ENCODE measurements around the gene BANF2. TPM values are rescaled to one million over a fixed set of nuclear protein-coding genes. Genes with fewer than 3 reads are reported as not detected.

The BANF2 gene
- polyA plus RNA-seq, 1 of the 3 experiments (the other 2 are of a cell fraction) = not detected

DNA sequence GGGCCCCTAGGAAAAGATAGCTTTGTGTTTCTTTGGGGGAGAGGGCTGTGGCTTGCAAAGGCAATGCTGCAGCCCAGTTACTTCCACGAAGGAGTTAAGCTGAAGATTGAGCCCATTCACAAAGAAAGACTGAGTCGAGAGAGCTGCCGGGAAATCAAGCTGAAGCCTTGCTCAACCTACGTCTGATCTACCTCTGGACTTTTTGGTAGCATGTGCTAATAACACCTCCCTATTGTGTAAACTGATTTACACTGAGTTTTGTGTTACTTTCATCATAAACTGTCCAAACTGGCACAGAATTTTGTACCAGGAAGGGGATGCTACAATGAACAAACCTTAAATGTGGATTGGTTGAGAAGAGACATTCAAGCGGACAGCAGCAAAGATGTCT, 23.5 kb downstream of the BANF2 start:
- Histone ChIP-seq H3K9ac (no peak overlapping the region), H3K4me3 (ENCODE audit: low read depth in 2 of 2, low read length in 1 of 2) (no peak overlapping the region), H3K9me3 (no peaks in the 10 kb centered on the region), H3K79me2 (ENCODE audit: insufficient read depth) (no peaks in the 10 kb centered on the region), H3K36me3 (replicated peaks in 1 of 2; ENCODE audit: control insufficient read depth in 1 of 2, insufficient read depth in 2 of 2, low read length in 1 of 2) (no peaks in the 10 kb centered on the region), H2AFZ (ENCODE audit: low read depth) (no peak overlapping the region), H3K27me3 (ENCODE audit: insufficient read depth) (peaks cover 4% of the 10 kb centered on the region; the same call in 1 of the 2 replicates), H3F3A (replicated peaks; ENCODE audit: insufficient read depth) (no peaks in the 10 kb centered on the region), H3K27ac (ENCODE audit: low read depth in 2 of 2, low read length in 1 of 2) (no peak overlapping the region), H3K4me2 (no peak overlapping the region), H4K20me1 (ENCODE audit: insufficient read depth) (no peaks in the 10 kb centered on the region), H3K4me1 (ENCODE audit: control insufficient read depth in 1 of 2, insufficient read depth in 2 of 2, low read depth in 1 of 2, low read length in 1 of 2) (no peaks in the 10 kb centered on the region; a peak in 1 of 4 replicates), H3K9me2 (no peaks in the 10 kb centered on the region)
- DNase-seq = no peak
- WGBS (ENCODE audit: low lambda C conversion rate) = 62% methylated on average over 5 of the region's 5 CpGs
- ChIA-PET CTCF (interaction anchor here (1.9 kb wide), 1 partner anchor 41 kb away, joined by 6 read pairs; the partner anchor contains the start of gene RRBP1), POLR2A (no interaction called here)
- TF ChIP-seq MXI1 (IDR thresholded peaks at IDR 0.05; ENCODE audit: low read depth, low read length) (no peak), MEF2A (IDR thresholded peaks at IDR 0.05; ENCODE audit: borderline replicate concordance, low read depth) (no peak), RCOR1 (IDR thresholded peaks at IDR 0.05; ENCODE audit: low read length) (no peak), TEAD4 (IDR thresholded peaks at IDR 0.05; ENCODE audit: borderline replicate concordance, insufficient read depth) (no peak), NFIC (IDR thresholded peaks at IDR 0.05; ENCODE audit: borderline replicate concordance) (no peak)

DNA sequence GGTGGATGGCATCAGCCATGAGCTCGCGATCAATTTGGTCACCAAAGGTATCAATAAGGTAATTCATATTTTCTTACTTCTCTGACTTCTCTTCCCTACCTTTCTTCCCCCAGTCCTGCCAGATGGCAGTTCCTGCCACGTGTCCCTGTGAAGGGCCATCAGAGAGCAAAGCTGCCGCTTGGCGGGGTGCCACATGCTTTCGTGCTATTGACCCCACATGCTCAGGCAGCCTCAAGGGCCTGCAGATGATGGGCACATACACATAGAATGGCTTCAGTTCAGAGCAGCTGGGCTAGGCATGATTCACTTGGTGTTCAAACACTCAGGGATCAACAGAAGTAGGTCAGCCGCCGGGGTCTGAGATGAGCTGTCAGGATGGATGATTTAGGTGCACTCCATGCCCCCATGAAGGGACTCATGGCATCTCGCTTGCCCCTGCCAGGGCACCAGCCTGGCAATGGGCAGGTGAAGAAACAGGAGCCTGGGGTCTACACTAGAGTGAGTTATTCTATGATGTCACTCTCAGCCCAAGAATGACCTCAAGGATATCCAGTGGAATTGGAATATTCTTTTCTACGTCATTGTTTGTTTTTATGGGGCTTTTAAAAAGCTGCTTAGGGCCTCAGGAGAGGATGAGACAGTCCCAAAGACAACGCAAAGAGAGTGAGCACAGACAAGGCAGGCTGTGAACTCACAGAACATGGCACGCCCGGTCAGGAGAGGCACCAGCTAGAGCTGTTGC, 25.5 kb downstream of the BANF2 start:
- Histone ChIP-seq H3K9me2 (no peaks in the 10 kb centered on the region), H3K36me3 (replicated peaks in 1 of 2; ENCODE audit: control insufficient read depth in 1 of 2, insufficient read depth in 2 of 2, low read length in 1 of 2) (no peaks in the 10 kb centered on the region), H3K4me2 (no peak overlapping the region), H3K9me3 (no peaks in the 10 kb centered on the region), H4K20me1 (ENCODE audit: insufficient read depth) (no peaks in the 10 kb centered on the region), H3K27ac (ENCODE audit: low read depth in 2 of 2, low read length in 1 of 2) (no peak overlapping the region), H3K79me2 (ENCODE audit: insufficient read depth) (no peaks in the 10 kb centered on the region), H3F3A (replicated peaks; ENCODE audit: insufficient read depth) (no peaks in the 10 kb centered on the region), H3K9ac (no peak overlapping the region), H2AFZ (ENCODE audit: low read depth) (no peak overlapping the region), H3K27me3 (ENCODE audit: insufficient read depth) (peaks cover 4% of the 10 kb centered on the region; the same call in 1 of the 2 replicates), H3K4me1 (ENCODE audit: control insufficient read depth in 1 of 2, insufficient read depth in 2 of 2, low read depth in 1 of 2, low read length in 1 of 2) (no peaks in the 10 kb centered on the region; a peak in 1 of 4 replicates), H3K4me3 (ENCODE audit: low read depth in 2 of 2, low read length in 1 of 2) (no peak overlapping the region)
- ChIA-PET POLR2A (no interaction called here), CTCF (interaction anchor here (0.5 kb wide), 1 partner anchor 60 kb away, joined by 3 read pairs; no protein-coding TSS in a partner anchor)
- no peak for DNase-seq
- 57% methylated on average over 13 of the region's 13 CpGs for WGBS (ENCODE audit: low lambda C conversion rate)
- TF ChIP-seq POLR2AphosphoS5 (IDR thresholded peaks at IDR 0.05; ENCODE audit: low read depth, low read length) (no peak), RFX5 (IDR thresholded peaks at IDR 0.05; ENCODE audit: low read length) (no peak), RXRA (IDR thresholded peaks at IDR 0.05; ENCODE audit: borderline replicate concordance, low read depth) (no peak), SIN3A (IDR thresholded peaks at IDR 0.05; ENCODE audit: borderline replicate concordance, low read depth, low read length) (no peak), TEAD4 (IDR thresholded peaks at IDR 0.05; ENCODE audit: borderline replicate concordance, insufficient read depth) (no peak), MEF2A (IDR thresholded peaks at IDR 0.05; ENCODE audit: borderline replicate concordance, low read depth) (no peak), MXI1 (IDR thresholded peaks at IDR 0.05; ENCODE audit: low read depth, low read length) (no peak), GATA2 (CRISPR knock-in tag; IDR thresholded peaks at IDR 0.05) (no peak), JUND (IDR thresholded peaks at IDR 0.05) (no peak), RCOR1 (IDR thresholded peaks at IDR 0.05; ENCODE audit: low read length) (no peak), TAF1 (IDR thresholded peaks at IDR 0.05; ENCODE audit: borderline replicate concordance, low read depth, low read length) (no peak), RAD21 (IDR thresholded peaks at IDR 0.05; ENCODE audit: low read length) (no peak), FOXM1 (IDR thresholded peaks at IDR 0.05; ENCODE audit: low read depth) (no peak), NFIC (IDR thresholded peaks at IDR 0.05; ENCODE audit: borderline replicate concordance) (no peak), YY1 (IDR thresholded peaks at IDR 0.05; ENCODE audit: low read depth) (no peak)
- TF ChIP-seq, protein P1, sequence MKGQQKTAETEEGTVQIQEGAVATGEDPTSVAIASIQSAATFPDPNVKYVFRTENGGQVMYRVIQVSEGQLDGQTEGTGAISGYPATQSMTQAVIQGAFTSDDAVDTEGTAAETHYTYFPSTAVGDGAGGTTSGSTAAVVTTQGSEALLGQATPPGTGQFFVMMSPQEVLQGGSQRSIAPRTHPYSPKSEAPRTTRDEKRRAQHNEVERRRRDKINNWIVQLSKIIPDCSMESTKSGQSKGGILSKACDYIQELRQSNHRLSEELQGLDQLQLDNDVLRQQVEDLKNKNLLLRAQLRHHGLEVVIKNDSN (IDR thresholded peaks at IDR 0.05; ENCODE audit: borderline replicate concordance, low read depth) = no peak
- TF ChIP-seq, protein P2, sequence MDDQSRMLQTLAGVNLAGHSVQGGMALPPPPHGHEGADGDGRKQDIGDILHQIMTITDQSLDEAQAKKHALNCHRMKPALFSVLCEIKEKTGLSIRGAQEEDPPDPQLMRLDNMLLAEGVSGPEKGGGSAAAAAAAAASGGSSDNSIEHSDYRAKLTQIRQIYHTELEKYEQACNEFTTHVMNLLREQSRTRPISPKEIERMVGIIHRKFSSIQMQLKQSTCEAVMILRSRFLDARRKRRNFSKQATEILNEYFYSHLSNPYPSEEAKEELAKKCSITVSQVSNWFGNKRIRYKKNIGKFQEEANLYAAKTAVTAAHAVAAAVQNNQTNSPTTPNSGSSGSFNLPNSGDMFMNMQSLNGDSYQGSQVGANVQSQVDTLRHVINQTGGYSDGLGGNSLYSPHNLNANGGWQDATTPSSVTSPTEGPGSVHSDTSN (IDR thresholded peaks at IDR 0.05) = no peak
- TF ChIP-seq, protein P3, sequence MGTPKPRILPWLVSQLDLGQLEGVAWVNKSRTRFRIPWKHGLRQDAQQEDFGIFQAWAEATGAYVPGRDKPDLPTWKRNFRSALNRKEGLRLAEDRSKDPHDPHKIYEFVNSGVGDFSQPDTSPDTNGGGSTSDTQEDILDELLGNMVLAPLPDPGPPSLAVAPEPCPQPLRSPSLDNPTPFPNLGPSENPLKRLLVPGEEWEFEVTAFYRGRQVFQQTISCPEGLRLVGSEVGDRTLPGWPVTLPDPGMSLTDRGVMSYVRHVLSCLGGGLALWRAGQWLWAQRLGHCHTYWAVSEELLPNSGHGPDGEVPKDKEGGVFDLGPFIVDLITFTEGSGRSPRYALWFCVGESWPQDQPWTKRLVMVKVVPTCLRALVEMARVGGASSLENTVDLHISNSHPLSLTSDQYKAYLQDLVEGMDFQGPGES (IDR thresholded peaks at IDR 0.05; ENCODE audit: low read depth, low read length) = no peak
- TF ChIP-seq, protein P4, sequence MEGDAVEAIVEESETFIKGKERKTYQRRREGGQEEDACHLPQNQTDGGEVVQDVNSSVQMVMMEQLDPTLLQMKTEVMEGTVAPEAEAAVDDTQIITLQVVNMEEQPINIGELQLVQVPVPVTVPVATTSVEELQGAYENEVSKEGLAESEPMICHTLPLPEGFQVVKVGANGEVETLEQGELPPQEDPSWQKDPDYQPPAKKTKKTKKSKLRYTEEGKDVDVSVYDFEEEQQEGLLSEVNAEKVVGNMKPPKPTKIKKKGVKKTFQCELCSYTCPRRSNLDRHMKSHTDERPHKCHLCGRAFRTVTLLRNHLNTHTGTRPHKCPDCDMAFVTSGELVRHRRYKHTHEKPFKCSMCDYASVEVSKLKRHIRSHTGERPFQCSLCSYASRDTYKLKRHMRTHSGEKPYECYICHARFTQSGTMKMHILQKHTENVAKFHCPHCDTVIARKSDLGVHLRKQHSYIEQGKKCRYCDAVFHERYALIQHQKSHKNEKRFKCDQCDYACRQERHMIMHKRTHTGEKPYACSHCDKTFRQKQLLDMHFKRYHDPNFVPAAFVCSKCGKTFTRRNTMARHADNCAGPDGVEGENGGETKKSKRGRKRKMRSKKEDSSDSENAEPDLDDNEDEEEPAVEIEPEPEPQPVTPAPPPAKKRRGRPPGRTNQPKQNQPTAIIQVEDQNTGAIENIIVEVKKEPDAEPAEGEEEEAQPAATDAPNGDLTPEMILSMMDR (IDR thresholded peaks at IDR 0.05) = no peak
- TF ChIP-seq, protein P5, sequence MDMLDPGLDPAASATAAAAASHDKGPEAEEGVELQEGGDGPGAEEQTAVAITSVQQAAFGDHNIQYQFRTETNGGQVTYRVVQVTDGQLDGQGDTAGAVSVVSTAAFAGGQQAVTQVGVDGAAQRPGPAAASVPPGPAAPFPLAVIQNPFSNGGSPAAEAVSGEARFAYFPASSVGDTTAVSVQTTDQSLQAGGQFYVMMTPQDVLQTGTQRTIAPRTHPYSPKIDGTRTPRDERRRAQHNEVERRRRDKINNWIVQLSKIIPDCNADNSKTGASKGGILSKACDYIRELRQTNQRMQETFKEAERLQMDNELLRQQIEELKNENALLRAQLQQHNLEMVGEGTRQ (IDR thresholded peaks at IDR 0.05; ENCODE audit: borderline replicate concordance, low read depth, low read length) = no peak
